ENCODE data around the gene ANKMY1.

- no peak for TF ChIP-seq CTCF (IDR thresholded peaks at IDR 0.05)
- TF ChIP-seq POLR2A (IDR thresholded peaks at IDR 0.05) = no peak
Observed at GRCh38 chr2:240509667-240510512, 47.9 kb downstream of the ANKMY1 start.

All from vagina (tissue), 2 donors.